RWPE2 (cell line): Measurements from ENCODE around the gene OSGIN1.

ENCODE experiments used
- ATAC-seq: fragments of 200-7000 bp; cut with Tn5 transposase; 3 replicates; pipeline ENCODE4 v1.9.1; 2021; ENCODE audit warnings: low read depth
- DNase-seq: peaks from one replicate; pipeline ENCODE4 v3.0.0-alpha.2; 2020; ENCODE audit warnings: low spot score
- H3K27ac ChIP-seq: fragments of 450-650 bp; 2 replicates; pipeline ENCODE4 v1.5.1; 2017; ENCODE audit warnings: mild to moderate bottlenecking; ENCODE audit not compliant: poor library complexity, severe bottlenecking
- H3K27me3 ChIP-seq: fragments of 250-450 bp; sonication (Bioruptor Pico); 2 replicates; pipeline ENCODE4 v1.5.1; 2021; ENCODE audit warnings: mild to moderate bottlenecking, moderate library complexity; ENCODE audit not compliant: insufficient read depth, poor library complexity, severe bottlenecking
- H3K36me3 ChIP-seq: fragments of 250-450 bp; sonication (Bioruptor Pico); 2 replicates; pipeline ENCODE4 v1.5.1; 2020; ENCODE audit warnings: low read depth, mild to moderate bottlenecking, moderate library complexity
- H3K4me1 ChIP-seq: fragments of 250-450 bp; sonication (Bioruptor Pico); 2 replicates; pipeline ENCODE4 v1.5.1; 2021; ENCODE audit warnings: mild to moderate bottlenecking, moderate library complexity; ENCODE audit not compliant: insufficient read depth, poor library complexity, severe bottlenecking
- H3K4me3 ChIP-seq: fragments of 250-450 bp; sonication (Bioruptor Pico); 2 replicates; pipeline ENCODE4 v1.5.1; 2021; ENCODE audit warnings: mild to moderate bottlenecking, moderate library complexity; ENCODE audit not compliant: severe bottlenecking
- H3K9me3 ChIP-seq: fragments of 250-450 bp; sonication (Bioruptor Pico); 2 replicates; pipeline ENCODE4 v1.5.1; 2021; ENCODE audit warnings: mild to moderate bottlenecking, moderate library complexity; ENCODE audit not compliant: severe bottlenecking
- CTCF ChIP-seq: fragments of 450-650 bp; IDR thresholded peaks from one replicate; pipeline ENCODE4 v1.5.1; 2017; ENCODE audit warnings: mild to moderate bottlenecking, moderate library complexity; ENCODE audit not compliant: poor library complexity, severe bottlenecking

The OSGIN1 gene

GRCh38 chr16:83907631-83908250 is 45.3 kb upstream of the OSGIN1 start:
- no peak for ATAC-seq
- Histone ChIP-seq H3K4me1 (no peaks in the 10 kb centered on the region), H3K27me3 (no peaks in the 10 kb centered on the region), H3K27ac (no peak overlapping the region), H3K4me3 (no peak overlapping the region), H3K9me3 (no peaks in the 10 kb centered on the region), H3K36me3 (no peaks in the 10 kb centered on the region)
- DNase-seq: no peak
- no peak for TF ChIP-seq CTCF

- H3K27ac ChIP-seq: no peak overlapping the region
- no peak for DNase-seq
Observed at GRCh38 chr16:83908798-83909197, 44.2 kb upstream of the OSGIN1 start.

GRCh38 chr16:83911290-83911689 is 41.8 kb upstream of the OSGIN1 start:
- DNase-seq (no peak), ATAC-seq (no peak)
- Histone ChIP-seq H3K9me3 (no peaks in the 10 kb centered on the region), H3K36me3 (no peaks in the 10 kb centered on the region), H3K27me3 (no peaks in the 10 kb centered on the region), H3K27ac (no peak overlapping the region), H3K4me1 (no peaks in the 10 kb centered on the region), H3K4me3 (no peak overlapping the region)
- TF ChIP-seq CTCF: no peak

More at GRCh38 chr16:83908798-83909197, 44.2 kb upstream of the OSGIN1 start:
- Histone ChIP-seq H3K36me3 (no peaks in the 10 kb centered on the region), H3K27me3 (no peaks in the 10 kb centered on the region), H3K4me3 (no peak overlapping the region), H3K9me3 (no peaks in the 10 kb centered on the region), H3K4me1 (no peaks in the 10 kb centered on the region)
- no peak for ATAC-seq
- TF ChIP-seq CTCF: no peak

GRCh38 chr16:83912519-83913244 is 40.4 kb upstream of the OSGIN1 start:
- TF ChIP-seq CTCF: no peak
- H3K27me3 ChIP-seq: no peaks in the 10 kb centered on the region
- no peak overlapping the region for H3K27ac ChIP-seq
- H3K4me3 ChIP-seq: no peak overlapping the region
- H3K9me3 ChIP-seq: no peaks in the 10 kb centered on the region
- no peak for ATAC-seq
- H3K4me1 ChIP-seq: no peaks in the 10 kb centered on the region
- DNase-seq: no peak
- no peaks in the 10 kb centered on the region for H3K36me3 ChIP-seq

- H3K4me1 ChIP-seq: no peaks in the 10 kb centered on the region
- H3K9me3 ChIP-seq: no peaks in the 10 kb centered on the region
- TF ChIP-seq CTCF: no peak
- no peak overlapping the region for H3K27ac ChIP-seq
- no peak; the same call in 2 of the 3 replicates for ATAC-seq
- no peaks in the 10 kb centered on the region for H3K27me3 ChIP-seq
- no peak for DNase-seq
- H3K36me3 ChIP-seq: no peaks in the 10 kb centered on the region
- H3K4me3 ChIP-seq: no peak overlapping the region
Observed at GRCh38 chr16:83913245-83913633, 39.8 kb upstream of the OSGIN1 start.
